ENCODE measurements around the gene DEFB128.

GRCh38 chr20:199996-200395 is 10.5 kb upstream of the DEFB128 start:
- no peak for TF ChIP-seq MAX (IDR thresholded peaks at IDR 0.05; ENCODE audit: low read depth)
- TF ChIP-seq EZH2phosphoT487 (IDR thresholded peaks at IDR 0.05; ENCODE audit: borderline replicate concordance, low read depth) = no peak
- TF ChIP-seq REST (IDR thresholded peaks at IDR 0.05; ENCODE audit: low read depth, low read length) = no peak
- TF ChIP-seq CTCF (IDR thresholded peaks at IDR 0.05) = no peak
- TF ChIP-seq SMC3 (IDR thresholded peaks at IDR 0.05; ENCODE audit: low read depth, low read length) = no peak
- TF ChIP-seq GABPA (IDR thresholded peaks at IDR 0.05; ENCODE audit: low read depth) = no peak
- TF ChIP-seq EP300 (IDR thresholded peaks at IDR 0.05; ENCODE audit: borderline replicate concordance in 1 of 2, low read depth in 1 of 2, low read length in 1 of 2) = no peak
- TF ChIP-seq FOXJ3 (CRISPR knock-in tag; IDR thresholded peaks at IDR 0.05) = no peak
- TF ChIP-seq RFX5 (IDR thresholded peaks at IDR 0.05; ENCODE audit: low read length) = no peak
- no peak for TF ChIP-seq POLR2AphosphoS5 (IDR thresholded peaks at IDR 0.05; ENCODE audit: low read depth, low read length)

All from SK-N-SH (cell line).